Globus pallidus (tissue), 1 donor: ENCODE data around the gene LIMA1.

ENCODE experiments used
- DNase-seq: peaks from one replicate; pipeline ENCODE4 v3.0.0-alpha.2; 2015; ENCODE audit warnings: low spot score

Gene LIMA1

DNA sequence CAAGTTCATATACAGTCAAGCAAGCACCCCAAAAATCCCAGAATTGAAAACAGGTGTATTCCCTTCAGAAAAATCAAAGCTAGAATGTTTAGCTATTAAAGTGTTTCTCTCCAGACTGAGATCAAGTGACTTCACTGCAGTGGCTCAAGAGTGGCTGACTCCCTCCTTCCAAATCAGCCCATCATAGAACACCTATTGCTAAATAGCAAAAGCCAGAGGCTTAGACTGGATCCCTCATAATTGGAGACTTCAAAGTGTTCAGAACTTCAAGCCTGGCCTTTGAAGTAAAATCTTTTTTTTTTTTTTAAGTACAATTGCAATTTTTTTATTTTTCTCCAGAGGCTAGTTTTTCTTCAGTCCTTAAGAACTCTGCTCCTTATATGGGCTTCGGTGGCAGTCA is 66.1 kb downstream of the LIMA1 start:
- DNase-seq: no peak

DNA sequence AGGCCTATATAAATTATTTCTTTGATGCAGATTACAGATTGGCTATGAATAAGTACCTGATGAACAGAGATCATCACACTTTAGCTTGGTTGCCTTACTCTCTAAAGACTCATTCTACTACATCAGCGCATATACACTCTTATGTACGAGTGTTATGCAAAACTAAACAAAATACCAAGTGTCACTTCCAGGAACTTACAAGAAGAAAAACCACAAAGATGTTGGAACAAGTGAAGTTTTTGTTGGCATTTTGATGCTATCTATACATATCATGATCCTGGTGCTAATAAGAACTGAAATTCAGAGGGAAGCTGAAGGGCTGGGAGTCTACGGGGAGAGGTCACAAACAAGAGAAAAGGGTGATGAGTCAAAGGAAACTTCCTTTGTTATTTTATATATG is 68.3 kb downstream of the LIMA1 start:
- DNase-seq: no peak

DNA sequence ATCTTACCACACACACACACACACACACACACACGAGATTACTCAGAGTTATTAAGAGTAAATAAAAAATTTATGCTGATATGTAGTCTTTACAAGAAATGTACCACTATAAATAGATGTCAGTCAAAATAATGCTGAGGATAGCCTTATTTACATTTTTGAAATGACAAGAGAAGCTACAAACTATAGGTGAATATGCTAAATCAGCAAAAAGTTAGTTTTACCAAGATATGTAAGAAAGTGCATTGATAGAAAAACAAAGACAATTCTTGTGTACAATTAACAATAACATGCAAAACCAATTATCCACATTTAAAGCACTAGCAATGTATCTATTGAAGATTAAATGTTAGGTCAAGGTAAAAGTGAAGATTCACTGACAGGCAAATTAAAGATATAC is 69.3 kb downstream of the LIMA1 start:
- no peak for DNase-seq

DNA sequence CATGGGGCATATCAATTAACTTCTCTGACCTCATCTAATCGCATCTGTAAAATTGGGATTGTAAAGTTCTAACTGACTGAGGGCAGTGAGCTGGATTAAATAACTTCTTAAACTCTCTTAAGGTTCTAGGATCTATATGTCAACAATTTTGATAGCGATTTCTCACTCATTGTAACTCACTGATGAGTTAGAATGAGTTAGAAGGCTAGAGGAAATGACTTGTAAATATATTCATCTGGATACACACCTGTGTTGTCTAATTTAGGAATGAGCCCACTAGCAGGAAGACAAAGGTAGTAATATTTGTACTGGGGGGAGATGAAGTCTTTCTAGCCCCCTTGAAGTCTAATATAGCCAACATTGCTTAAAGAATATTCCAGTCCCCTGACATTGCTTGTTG is 69.9 kb downstream of the LIMA1 start:
- DNase-seq: no peak

DNA sequence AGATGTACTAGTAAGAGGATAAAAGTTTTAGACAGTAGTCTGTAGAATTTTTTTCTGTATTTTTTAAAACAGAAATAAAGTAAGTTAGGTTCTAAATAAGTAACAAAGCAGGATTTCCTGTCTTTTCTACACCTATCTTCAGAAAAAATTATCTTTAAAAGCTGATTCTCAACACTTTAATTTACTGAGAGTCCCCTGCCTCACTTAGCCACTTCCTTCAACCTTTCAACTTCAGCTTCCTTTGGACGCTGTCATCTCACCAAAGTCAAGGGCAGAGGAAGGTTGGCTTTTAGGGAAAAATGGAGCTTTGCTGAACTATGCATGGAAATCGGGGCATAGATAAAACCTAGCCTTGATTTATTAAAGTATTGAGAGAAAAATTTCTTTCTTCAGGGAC is 71.3 kb downstream of the LIMA1 start:
- no peak for DNase-seq

DNA sequence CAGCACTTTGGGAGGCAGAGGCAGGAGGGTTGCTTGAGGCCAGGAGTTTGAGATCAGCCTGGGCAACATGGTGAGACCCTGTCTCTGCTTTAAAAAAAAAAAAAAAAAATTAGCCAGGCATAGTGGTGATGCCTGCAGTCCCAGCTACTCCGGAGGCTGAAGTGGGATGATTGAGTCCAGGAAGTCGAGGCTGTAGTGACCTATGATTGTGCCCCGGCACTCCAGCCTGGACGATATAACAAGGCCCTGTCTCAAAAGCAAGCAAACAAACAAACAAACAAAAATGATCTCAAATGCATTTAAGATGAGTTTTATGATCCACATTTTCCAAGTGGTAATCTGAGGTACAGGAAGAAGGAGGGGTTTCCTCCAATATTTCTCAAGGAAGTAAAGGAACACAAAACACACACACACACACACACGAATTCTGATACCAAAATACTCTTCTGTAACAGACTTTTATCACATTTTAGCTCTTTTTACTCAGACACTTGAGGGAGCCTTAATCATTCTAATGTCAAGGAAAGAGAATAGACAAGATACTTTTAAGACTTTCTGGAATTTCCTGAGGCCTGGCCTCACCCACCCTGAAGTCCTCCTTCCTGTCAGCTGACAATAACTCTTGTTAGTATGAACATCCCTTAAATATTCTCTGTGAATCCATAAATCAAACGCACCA is 71.8 kb downstream of the LIMA1 start:
- DNase-seq: no peak

DNA sequence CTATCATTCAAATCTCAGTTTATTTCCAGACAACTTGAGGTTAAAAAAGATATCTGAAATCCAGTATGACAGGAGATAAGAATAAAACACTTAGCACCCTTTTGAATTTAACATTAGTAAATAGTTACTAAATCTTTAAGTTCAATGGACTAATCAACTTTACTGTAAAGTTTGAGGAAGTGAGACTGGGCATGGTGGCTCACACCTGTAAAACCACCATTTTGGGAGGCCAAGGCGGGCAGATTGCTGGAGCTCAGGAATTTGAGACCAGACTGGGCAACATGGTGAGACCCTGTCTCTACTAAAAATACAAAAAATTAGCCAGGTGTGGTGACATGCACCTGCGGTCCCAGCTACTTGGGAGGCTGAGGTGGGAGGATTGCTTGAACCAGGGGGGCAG is 75.9 kb downstream of the LIMA1 start:
- DNase-seq: no peak

DNA sequence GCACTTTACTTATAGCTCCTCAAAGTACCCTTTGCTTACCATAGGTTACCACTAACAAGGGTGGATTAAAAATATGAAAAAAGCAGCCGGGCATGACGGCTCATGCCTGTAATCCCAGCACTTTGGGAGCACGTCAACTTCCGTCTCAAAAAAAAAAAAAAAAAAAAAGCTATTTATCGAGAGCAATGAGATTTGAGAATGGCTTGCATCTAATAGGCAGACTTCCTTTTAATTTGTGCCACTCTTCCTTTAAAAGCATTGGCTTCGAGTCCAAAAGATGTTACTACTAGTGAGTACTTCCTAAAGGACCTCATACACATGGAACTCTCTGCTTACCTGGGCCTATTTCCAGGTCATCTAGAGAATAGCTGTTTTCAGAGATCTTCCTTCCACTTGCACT is 77.7 kb downstream of the LIMA1 start:
- DNase-seq: no peak

DNA sequence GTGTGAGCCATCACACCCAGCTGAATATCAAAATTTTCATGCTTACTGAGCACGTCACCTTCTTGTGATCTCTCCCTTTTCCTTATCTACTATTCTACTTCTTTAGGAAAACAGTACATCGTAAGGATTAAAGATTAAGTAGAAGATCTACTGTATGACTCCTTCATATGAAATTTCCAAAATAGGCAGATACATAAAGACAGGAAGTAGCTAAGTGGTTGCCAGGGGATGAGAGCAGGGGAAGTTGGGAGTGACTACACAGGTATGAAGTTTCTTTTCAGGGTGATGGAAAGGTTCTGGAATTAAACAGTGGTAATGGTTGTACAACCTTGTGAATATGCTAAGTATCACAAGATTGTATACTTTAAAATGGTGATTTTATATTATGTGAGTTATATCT is 79.6 kb downstream of the LIMA1 start:
- no peak for DNase-seq

DNA sequence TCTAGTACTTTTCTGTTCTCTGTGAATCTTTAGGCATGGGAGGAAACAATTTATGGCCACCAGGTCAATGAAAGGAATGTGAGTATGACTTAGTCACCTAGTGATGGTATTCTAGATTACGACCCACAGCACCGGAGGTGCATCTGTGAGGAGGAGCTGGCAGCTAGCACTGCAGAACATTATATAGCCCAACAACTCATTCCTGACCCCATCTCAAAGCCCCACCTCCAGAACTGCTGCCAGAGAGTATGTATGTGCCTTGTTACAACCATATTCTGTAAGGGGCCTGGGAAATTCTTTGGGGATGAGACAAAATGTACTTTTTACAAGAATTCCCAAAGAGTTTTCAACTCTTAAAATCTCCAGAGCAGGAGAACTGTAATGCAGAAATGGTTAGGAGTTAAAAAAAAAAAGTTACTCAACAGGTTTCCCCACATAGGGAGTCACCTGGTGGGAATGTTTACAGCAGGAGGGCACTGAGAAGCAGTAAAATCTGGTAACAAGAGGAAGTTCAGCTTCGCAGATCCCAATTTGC is 81.3 kb downstream of the LIMA1 start:
- no peak for DNase-seq

DNA sequence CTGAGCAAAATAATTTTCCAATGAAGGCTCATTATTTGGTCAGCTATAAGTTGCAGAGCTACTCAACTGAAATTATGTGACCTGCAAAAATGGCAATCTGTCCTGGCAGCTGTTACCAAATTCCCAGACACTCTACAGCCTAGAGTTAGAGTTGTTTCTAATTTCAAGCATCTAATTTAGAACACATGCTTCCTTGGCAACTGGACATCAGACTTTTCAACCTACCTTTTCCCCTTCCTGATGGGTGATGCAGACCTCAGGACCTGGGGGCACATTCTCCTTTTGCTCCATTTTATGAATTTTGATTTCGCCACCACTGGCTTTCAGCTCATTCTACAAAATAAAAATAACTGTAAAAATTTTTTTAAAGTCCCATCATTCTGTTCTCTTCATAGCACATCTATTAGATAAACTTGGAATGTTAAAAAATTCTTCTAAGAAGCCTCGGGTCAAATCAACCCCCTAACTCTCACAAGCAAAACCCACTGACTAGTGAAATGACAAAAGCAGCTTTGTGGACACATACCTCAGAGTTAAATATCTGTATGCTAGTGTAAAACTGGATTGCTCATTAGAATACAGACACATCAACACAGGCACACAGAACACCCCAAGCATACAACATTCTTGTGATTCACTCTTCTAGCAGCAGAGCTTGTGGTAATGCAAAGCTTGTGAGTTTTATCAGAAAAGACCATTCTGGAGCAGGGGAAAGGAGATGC is 82.6 kb downstream of the LIMA1 start:
- DNase-seq: no peak

DNA sequence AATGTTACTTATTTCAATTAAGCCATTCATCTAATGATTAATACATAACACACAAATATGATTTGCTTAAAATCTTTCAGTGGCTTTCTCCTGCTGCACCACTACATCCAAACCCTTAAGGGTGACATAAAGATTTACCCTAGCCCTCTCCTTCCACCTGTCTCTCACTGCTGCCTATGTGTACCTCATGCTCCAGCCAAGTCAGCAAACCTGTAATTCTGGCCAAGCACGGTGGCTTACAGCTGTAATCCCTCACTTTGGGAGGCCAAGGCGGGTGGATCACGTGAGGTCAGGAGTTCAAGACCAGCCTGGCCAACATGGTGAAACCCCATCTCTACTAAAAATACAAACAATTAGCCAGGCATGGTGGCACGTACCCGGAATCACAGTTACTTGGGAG is 84.5 kb downstream of the LIMA1 start:
- DNase-seq: no peak

DNA sequence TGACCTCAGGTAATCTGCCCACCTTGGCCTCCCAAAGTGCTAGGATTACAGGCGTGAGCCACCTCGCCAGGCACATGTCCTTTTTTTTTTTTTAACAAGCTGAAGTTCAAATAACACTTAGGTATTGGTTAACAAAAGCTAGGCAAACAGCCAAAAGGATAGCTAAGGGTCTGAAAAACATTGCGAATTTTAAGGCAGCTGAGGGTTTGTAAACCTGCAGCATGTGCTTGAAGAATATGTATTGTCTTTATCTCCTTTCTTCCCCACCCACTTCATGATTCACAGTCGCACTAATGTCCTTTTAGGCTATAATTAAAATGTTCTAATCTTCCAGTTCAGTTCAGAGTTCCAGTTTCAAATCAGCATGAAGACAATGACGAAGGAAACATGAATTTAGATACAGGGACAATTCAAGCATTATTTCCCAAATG is 86.0 kb downstream of the LIMA1 start:
- no peak for DNase-seq

DNA sequence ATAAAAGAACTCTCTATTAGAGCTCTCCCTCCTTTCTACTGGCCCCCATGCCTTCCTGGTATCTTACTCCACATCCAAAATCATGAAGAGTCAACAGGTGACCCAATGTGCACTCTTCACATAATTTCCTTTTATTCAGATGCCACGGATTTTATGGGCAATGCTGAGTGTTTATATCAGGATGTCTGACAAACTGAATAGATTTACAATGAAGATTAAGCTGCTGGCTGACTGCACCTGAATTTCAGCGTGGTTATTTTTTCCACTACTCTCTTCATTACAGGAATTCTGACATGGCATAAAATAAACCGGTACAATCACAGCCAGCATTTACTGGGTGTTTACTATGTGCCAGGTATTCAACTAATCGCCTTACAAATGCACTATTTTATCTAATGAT is 86.8 kb downstream of the LIMA1 start:
- DNase-seq: no peak

DNA sequence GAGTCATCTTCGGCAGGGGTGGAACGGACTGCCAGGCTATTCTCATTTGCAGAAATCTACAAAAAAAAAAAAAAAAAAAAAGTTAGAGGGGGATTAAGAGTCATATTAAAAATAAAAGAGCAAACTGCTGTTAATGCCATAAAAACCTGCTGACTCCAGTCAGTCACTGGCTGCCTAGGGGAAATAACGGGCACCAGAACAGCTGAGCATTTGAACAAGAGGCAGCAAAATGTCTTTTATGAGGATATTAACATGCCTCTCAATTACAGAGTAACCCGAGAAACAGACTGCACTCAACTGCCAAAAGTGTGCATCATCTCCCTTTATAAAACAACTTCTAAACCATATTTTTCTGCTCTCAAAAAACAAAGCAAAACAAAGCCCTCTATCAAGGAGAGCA is 87.5 kb downstream of the LIMA1 start:
- DNase-seq: no peak

DNA sequence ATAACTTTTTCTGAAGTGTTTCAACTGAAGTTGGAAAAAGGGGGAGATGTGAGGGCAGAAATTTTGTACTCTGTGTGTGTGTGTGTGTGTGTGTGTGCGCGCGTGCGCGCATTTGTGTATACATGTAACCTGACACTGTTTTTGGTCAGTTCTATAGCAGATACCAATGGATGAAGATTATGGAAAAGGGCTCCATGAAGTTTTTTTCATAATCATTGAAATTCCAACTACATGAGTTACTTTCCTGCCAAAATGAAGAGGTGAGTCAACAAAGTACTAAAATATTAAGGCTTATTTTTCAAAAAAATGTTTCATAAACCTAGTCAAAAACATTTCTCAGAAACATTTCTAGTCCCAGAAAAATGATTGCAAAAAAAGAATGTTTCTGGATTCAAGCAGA is 90.4 kb downstream of the LIMA1 start:
- DNase-seq: no peak

DNA sequence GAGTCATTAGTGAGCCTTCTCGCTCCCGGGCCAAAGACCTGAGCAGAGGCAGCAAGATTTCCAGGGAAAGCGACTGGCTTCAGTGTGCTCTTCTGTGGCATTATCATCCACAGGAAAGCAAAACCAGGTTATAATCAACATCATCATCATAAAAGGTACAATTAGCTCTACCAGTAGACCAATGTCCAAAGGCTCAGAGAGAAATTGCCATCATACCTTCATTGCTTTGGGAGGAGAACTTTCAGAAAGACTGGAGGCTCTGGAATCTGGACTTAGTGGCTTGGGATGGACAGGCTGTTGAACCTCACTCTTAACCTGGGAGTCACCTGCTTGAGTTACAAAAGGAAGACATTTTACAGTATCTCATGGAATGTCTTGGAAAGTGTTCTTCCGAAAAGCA is 91.1 kb downstream of the LIMA1 start:
- DNase-seq: no peak

DNA sequence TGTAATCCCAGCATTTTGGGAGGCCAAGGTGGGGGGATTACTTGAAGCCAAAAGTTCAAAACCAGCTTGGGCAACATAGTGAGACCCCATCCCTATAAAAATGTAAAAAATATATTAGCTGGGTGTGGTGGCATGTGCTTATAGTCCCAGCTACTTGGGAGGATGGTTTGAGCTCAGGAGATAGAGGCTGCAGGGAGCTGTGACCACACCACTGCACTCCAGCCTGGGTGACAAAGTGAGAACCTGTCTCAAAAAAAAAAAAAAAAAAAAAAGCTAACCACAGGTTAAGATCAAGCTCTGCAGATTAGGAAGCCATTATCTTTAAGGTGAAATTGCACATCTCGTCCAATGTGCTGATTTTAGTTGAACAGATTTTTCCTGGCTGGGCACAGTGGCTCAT is 92.5 kb downstream of the LIMA1 start:
- DNase-seq: no peak

DNA sequence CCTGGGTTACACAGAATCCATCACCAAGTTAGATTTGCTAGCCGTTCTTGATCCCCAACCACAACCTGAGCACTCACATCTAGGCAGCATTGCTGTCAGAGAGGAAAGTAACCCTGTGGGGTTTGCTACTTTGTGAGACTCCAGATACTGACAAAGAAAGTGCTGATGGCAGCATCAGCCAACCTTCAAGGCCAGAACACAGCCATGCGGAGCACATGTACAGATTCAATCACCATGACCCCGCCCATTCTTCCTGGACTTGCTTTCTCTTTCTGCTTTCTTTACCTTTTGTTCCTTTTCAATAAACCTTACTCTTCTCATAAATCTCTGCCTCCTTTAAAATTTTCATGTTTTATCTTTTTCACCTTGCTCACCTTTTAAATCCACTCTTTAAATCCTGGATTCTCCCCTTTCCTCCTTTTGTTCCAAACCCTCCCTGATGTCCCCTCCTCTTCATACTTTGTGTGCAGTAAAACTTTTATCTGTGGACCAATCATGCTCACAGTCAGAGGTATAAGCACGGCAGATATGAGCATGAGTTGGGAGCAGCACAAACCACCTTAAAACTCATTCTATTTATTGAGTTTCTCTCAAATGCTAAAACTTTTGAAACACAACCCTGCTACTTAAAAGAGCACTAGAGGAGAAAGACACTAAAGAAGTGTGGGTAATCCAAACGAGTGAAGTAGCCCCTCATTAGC is 94.3 kb downstream of the LIMA1 start:
- no peak for DNase-seq

DNA sequence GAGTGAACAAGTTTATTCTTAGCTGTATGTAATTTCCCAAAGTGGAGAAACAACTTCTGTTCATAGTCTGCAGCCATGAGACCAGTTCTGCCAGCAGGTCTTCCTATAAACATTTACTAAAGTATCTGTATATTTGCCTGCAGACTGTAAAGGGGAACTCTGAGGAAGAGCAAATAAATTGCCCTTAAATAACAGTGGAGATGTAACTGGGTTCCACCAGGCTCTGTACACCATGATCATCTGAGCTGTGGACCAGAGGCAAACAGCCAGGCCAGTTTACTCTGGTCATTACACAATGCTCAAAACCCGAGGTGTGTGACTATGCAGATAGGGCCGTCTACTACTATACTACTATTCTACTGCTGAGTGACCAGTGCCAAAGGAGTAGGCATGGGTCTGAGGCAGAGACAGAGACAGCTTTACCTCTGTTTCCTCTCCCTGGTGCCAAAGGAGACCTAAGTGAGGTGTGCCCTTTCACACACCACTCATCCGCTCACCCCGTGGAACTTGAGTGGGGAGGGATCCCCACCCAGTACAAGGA is 95.0 kb downstream of the LIMA1 start:
- DNase-seq: no peak

DNA sequence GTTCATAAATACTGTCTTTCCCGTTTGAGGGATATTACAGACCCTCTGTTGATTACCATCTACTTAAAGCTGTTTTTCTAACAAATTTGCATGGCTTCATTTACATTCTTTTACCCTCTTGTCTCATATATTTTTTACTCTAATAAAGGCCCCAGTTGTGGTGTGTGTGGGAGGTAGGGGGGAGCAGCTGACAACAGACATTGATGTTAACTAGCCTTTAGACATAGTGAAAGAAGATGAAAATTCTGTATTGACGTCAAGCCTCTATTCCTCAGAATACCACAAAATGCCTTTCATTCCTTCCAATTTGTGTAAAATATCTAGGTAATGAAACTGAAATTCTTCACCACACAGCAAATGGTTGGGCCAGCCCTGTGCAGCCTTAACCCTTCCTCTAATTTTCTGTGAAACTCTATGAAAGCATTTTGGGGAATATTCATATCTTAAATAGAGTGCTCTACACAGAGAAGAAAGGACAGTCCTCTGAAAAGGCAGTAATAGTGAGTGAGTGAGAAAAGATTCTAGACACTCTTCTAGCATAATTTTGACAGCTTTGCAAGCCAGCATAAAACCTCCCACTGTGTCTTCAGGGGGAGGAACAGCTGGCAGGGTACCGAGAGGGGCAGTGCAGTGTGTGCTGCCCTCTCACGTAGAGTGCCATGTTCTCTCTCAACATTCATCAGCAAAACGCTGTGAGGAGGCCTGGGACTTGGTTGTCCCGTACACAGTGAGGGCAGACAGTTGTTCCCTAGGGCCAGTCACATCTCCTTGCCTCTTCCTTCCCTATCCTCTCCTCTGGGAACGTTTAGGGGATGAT is 96.0 kb downstream of the LIMA1 start:
- no peak for DNase-seq

DNA sequence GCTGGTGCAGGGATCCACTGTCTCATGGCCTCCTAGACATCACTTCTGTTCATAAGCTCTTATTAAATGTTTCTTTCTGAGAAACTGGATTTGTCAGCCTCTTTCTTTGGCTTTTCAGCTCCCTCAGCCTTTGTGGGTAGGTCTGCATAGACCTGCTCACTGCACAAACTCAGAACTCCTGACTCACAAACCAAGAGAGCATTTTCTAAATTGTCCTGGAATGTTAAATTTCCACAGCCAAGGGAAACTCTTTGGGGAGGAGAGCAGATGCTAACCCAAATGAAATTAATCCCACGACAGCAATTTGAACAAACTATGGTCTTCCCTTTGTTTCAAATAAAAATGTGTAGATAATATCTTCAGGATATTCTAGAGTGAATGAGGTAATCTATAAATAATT is 96.6 kb downstream of the LIMA1 start:
- DNase-seq: no peak
